Retinal pigment epithelial cell (primary cell): ENCODE measurements around the gene POM121L2.

Source experiments
- DNase-seq: peaks from one replicate; pipeline ENCODE4 v3.0.0-alpha.2; 2010; ENCODE audit warnings: low read depth
- H3K4me3 ChIP-seq: 2 replicates; pipeline ENCODE4 v1.5.1; 2011; ENCODE audit warnings: mild to moderate bottlenecking, low read length, control low read depth, moderate library complexity
- CTCF ChIP-seq: conservative IDR thresholded peaks from 2 replicates; pipeline ENCODE4 v1.5.1; 2011; ENCODE audit warnings: low read depth, low read length, control low read depth, inconsistent platforms

POM121L2 gene

DNA sequence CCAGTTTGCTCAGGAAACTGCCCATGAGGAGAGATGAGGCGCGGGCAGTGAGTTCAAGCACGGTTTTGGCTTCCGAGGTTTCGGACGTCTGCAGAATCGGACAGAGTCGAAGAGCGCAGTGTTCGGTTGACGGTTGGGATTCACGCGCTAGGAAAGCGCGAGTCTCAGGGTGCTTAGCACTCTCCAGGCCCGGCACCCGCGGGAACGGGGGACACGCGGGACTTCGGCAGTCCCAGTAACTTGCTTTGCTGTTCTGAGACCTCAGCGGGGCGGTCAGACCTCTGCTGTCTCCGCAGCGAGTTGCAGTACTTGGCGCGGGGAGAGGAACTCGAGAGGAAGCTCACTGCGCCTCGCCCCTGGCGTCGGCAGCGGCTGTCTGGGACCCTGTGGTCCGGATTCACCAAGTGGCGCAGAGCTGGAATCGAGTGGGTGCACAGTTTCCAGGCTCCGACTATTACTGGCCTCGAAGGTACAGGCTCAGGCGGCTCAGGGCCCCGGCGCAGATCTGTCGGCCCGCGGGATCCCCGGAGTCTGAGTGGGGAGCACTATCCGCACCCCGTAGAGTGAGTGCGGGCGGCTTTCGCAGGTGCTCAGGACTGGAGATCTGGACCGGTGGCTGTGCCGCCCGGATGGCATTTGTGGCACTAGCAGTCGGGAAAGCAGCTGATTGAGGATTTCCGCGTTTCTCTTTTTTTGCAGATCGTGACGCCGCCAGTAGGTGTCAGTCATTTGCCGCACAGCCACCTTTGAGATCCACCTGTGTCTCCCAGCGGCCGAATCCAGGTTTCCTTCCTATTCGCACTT, at the start of gene POM121L2:
Gene POM121L2 (minus strand): TSS at position 128 of the 804 bp plus-strand sequence. CDS start 103 bp downstream, at position 25.
- no peak for DNase-seq
- peak within 1 kb of the TSS; percentile 58 for H3K4me3 ChIP-seq
- TF ChIP-seq CTCF = peak; percentile 74

DNA sequence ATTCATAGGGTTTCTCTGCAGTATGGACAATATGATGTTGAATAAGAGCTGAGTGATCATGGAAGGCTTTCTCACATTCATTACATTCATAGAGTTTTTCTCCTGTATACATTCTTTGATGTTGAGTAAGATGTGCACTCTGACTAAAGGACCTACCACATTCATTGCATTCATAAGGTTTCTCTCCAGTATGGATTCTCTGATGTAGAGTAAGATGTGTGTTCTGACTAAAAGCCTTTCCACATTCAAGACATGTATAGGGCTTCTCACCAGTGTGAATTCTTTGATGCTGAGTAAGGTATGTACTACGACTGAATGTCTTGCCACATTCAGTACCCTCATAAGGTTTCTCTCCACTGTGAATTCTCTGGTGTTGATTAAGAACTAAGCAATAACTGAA, 47.2 kb upstream of the POM121L2 start:
- no peak overlapping the region for H3K4me3 ChIP-seq
- no peak for TF ChIP-seq CTCF
- no peak for DNase-seq

DNA sequence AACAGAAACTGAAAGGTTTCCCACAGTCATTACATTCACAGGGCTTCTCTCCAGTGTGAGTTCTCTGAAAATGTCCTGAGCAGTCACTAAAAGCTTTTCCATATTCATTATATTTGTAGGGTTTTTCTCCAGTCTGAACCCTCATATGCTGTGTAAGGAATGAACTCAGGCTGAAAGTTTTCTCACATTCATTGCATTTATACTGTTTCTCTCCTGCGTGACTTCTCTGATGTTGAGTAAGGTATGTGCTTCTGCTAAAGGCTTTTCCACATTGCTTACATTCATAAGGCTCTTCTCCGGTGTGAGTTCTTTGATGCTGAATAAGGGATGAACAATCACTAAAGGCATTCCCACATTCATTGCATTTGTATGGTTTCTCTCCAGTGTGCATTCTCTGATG, 46.7 kb upstream of the POM121L2 start:
- H3K4me3 ChIP-seq = no peak overlapping the region
- DNase-seq = no peak
- no peak for TF ChIP-seq CTCF

DNA sequence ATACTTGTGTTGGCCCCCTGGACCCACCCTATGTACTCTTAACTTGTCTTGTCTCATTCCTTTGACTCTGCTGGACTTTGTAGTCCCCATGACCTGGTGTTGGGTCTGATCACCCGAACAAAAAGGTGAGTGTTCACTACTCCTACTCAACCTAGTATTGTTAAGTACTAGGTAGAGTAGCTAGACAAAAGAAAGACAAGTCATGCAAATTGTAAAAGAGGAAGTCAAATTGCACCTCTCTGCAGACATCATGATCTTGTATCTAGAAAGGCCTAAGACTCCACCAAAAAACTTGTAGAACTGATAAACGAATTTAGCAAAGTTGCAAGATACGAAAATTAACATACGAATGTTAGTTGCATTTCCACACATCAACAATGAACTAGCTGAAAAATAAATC, 40.8 kb upstream of the POM121L2 start:
- DNase-seq = no peak
- TF ChIP-seq CTCF = no peak
- no peak overlapping the region for H3K4me3 ChIP-seq

- H3K4me3 ChIP-seq = peak overlapping the region; percentile 2
- no peak for DNase-seq
- no peak for TF ChIP-seq CTCF
Measured at GRCh38 chr6:27334141-27334540, 22.1 kb upstream of the POM121L2 start.

GRCh38 chr6:27333642-27334040, 21.6 kb upstream of the POM121L2 start:
- TF ChIP-seq CTCF = no peak

More at GRCh38 chr6:27333642-27334040, 21.6 kb upstream of the POM121L2 start:
- no peak for DNase-seq
- H3K4me3 ChIP-seq = peak overlapping the region; percentile 66
